SKM-1 treated with dmso at 0.1 percent for 144 hours (cell line): ENCODE measurements around the gene GPBP1L1.
"Not testable (repeated sequence)": the region's sequence is repeated elsewhere in the genome, so short reads cannot be mapped to it uniquely, and the experiment has no call there.

ENCODE experiments used
- DNase-seq: peaks from one replicate; lab custom pipeline; 2025; ENCODE audit not compliant: unreplicated experiment; lab: John Stamatoyannopoulos, UW

GPBP1L1 gene

DNA sequence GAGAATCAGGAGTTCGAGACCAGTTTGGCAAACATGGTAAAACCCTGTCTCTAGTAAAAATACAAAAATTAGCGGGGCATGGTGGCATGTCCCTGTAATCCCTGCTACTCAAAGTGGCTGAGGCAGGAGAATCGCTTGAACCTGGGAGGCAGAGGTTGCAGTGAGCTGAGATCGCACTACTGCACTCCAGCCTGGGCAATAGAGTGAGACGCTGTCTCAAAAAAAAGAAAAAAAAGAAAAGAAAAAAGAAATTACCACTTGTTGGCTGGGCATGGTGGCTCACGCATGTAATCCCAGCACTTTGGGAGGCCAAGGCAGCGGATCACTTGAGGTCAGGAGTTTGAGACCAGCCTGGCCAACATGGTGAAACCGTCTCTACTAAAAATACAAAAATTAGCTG, 89.6 kb downstream of the GPBP1L1 start:
- DNase-seq: not testable (repeated sequence)

DNA sequence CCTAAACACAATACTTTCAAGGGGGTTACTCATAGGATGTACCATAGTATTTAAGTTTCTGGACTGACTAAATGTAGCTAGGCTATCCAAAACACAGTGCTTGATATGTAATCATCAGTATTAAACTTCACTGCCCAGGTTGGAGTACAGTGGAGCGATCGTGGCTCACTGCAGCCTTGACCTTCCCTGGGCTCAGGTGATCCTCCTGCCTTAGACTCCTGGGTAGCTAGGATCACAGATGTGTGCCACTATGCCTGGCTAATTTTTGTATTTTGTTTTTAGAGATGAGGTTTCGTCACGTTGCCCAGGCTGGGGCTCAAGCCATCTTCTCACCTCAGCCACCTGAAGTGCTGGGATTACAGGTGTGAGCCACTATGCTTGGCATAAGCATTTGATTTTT, 91.9 kb downstream of the GPBP1L1 start:
- DNase-seq: no peak

GRCh38 chr1:45589861-45590260, 96.5 kb downstream of the GPBP1L1 start:
- DNase-seq: no peak

- no peak for DNase-seq
Measured at GRCh38 chr1:45586769-45587168, 99.6 kb downstream of the GPBP1L1 start.

- no peak for DNase-seq
Measured at GRCh38 chr1:45585496-45586075, 100.7 kb downstream of the GPBP1L1 start.

DNA sequence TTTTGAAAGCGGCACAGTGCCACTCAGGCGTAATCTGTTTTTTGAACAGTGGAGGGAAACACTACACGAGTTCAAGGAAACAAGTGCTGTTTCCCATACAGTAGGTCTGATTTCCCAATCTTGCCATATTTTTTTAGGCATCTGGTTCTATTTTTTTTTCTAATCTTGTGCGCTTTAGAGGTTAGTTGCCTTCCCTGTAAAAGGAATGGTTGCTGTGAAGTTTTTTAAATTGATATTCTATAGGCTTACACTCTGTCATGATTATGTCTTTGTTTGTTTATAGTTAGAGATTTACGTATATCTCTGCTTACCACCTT, 101.3 kb downstream of the GPBP1L1 start:
- no peak for DNase-seq

- peak; percentile 72 for DNase-seq
Measured at GRCh38 chr1:45584351-45585109, 101.8 kb downstream of the GPBP1L1 start.

- peak; percentile 57 for DNase-seq
Measured at GRCh38 chr1:45583666-45584350, 102.5 kb downstream of the GPBP1L1 start, which contains the start of gene NASP. TSS of gene NASP (plus strand) at chr1:45584041. CDS start at chr1:45584147, 106 bp downstream.

DNA sequence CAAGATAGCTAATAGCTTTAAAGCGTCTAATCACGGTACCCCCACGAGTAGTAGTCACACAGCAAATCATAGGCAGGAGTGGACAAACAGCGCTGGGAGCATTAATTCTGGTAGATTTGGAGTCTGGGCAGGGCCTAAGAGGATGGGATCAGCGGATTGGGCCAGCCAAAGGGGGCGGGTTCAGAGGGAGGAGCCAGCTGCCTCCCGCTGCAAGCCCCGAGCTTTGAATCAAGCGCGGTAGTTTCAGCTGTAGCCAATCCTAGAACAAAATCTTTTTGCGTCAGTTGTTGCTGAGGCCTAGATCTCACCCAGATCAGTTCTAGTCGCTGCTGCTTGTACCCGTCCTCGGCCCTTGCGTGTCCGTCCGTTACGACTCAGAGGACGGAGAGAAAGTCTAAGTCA, 103.1 kb downstream of the GPBP1L1 start:
- DNase-seq: peak; percentile 98
